ENCODE results near the gene ACOT7.

Gene ACOT7

DNA sequence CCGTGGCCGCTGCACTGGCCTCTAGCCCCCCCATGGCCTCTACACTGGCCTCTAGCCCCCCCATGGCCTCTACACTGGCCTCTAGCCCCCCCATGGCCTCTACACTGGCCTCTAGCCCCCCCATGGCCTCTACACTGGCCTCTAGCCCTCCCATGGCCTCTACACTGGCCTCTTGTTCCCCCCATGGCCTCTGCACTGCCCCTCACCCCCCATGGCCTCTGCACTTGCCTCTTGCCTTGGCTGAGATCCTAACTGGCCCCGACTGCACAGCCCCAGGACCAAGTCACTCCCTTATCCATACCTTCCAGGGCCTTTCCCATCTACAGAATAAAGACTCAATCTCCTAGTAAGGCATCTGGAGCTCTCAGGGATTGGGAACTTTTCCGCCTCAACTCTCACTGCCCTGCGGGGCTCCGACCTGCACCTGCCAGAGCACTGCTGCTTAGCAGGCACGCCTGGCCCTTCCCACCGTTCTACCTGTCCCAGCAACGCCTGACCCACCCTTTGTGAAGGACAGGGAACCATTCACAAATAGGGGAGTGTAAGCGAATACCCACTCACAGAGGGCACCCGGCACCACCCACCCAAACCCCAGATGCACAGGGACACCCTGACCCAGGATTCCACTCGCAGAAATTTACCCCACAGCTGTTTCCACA, 38.8 kb downstream of the ACOT7 start:
- Histone ChIP-seq H3K9me3 (ENCODE audit: low read depth, low read length) (no peaks in the 10 kb centered on the region), H3K4me3 (no peak overlapping the region), H3K36me3 (ENCODE audit: insufficient read depth, low read length) (no peaks in the 10 kb centered on the region), H3K27ac (no peak overlapping the region), H3K9ac (ENCODE audit: insufficient read length) (no peak overlapping the region)
- TF ChIP-seq POLR2AphosphoS5 (IDR thresholded peaks at IDR 0.05; ENCODE audit: borderline replicate concordance, low read depth, low read length) (no peak), FOXP2 (optimal IDR thresholded peaks at IDR 0.05; ENCODE audit: control extremely low read depth, extremely low read length, insufficient read depth) (no peak), EZH2 (IDR thresholded peaks at IDR 0.05) (no peak)
- no peak for DNase-seq (ENCODE audit: low read depth, low spot score)

DNA sequence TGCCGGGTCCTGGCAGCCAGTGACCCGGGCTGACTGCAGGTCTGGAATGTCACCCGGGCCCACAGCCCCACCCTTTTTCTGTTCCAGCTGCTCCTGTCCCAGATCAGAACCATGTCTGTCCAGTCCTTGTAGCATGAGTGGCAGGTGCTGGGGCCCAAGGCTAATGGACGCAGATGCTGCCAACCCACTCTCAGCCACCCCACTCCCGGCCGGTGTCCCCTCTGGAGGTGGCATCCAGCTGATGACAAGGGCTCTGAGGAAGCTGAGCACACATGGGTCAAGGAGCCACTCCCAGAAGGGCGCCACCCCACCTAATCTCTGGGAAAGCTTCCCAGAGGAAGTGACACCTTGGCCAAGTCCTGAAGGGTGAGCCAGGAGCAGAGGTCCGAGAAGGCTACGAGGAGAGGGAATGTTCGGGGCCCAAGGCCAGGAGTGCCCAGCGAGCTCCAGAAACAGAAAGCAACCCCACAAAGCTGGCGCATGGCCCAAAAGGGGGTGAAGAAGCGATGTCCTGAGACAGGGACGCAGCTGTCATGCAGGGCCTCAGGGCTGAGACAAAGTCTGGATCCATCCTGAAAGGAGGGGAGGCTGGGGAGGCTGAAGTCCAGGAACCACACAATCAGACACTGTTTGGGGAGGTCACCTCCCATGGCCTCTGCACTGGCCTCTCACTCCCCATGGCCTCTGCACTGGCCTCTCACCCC, 39.5 kb downstream of the ACOT7 start:
- no peaks in the 10 kb centered on the region for H3K36me3 ChIP-seq (ENCODE audit: insufficient read depth, low read length)
- DNase-seq (ENCODE audit: low read depth, low spot score), result no peak
- H3K9ac ChIP-seq (ENCODE audit: insufficient read length), result no peak overlapping the region
- H3K4me3 ChIP-seq, result no peak overlapping the region
- no peak overlapping the region for H3K27ac ChIP-seq
- TF ChIP-seq FOXP2 (optimal IDR thresholded peaks at IDR 0.05; ENCODE audit: control extremely low read depth, extremely low read length, insufficient read depth), result no peak
- TF ChIP-seq POLR2AphosphoS5 (IDR thresholded peaks at IDR 0.05; ENCODE audit: borderline replicate concordance, low read depth, low read length), result no peak
- no peak for TF ChIP-seq EZH2 (IDR thresholded peaks at IDR 0.05)
- H3K9me3 ChIP-seq (ENCODE audit: low read depth, low read length), result no peaks in the 10 kb centered on the region

DNA sequence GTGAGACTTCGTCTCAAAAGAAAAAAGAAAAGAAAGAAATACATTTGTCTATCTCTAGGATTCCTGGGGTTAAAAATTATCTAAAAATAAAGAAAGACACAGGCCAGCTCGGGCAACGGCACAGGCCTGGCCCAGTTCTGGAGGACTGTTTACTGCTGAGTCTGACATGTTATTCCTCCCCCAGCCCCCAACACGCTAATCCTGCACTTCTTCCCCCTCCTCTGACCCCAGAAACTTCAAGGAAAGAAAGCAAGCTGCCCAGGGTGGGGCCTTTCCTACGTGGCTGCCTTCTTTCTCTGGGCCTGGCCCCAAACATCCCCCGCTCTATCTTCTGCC, 40.0 kb downstream of the ACOT7 start:
- Histone ChIP-seq H3K9me3 (ENCODE audit: low read depth, low read length) (no peaks in the 10 kb centered on the region), H3K9ac (ENCODE audit: insufficient read length) (no peak overlapping the region), H3K36me3 (ENCODE audit: insufficient read depth, low read length) (no peaks in the 10 kb centered on the region), H3K4me3 (no peak overlapping the region), H3K27ac (no peak overlapping the region)
- DNase-seq (ENCODE audit: low read depth, low spot score), result no peak
- TF ChIP-seq POLR2AphosphoS5 (IDR thresholded peaks at IDR 0.05; ENCODE audit: borderline replicate concordance, low read depth, low read length), result no peak
- TF ChIP-seq EZH2 (IDR thresholded peaks at IDR 0.05), result no peak
- no peak for TF ChIP-seq FOXP2 (optimal IDR thresholded peaks at IDR 0.05; ENCODE audit: control extremely low read depth, extremely low read length, insufficient read depth)

DNA sequence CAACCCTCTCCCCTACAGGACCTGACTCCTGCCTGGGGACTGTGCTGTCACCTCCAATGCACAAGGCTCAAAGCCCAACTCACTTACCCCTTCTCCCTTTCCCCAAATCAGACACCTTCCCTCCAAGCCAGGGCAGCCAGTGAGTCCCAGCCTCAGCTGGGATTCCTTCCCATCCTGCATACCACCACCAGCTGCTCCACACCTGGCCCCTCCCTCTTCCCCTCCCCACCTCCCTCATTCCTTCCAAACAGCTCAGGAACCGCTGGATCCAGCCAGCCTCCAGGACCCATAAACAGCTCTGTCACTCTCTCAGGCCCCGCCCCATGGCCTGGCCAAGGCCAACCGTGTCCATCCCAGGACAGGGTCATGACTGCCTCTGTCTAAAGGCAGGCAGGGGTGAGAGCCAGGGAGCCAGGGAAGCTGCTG, 41.4 kb downstream of the ACOT7 start:
- H3K9me3 ChIP-seq (ENCODE audit: low read depth, low read length), result no peaks in the 10 kb centered on the region
- H3K27ac ChIP-seq, result no peak overlapping the region
- TF ChIP-seq EZH2 (IDR thresholded peaks at IDR 0.05), result no peak
- TF ChIP-seq POLR2AphosphoS5 (IDR thresholded peaks at IDR 0.05; ENCODE audit: borderline replicate concordance, low read depth, low read length), result no peak
- no peak for TF ChIP-seq FOXP2 (optimal IDR thresholded peaks at IDR 0.05; ENCODE audit: control extremely low read depth, extremely low read length, insufficient read depth)
- DNase-seq (ENCODE audit: low read depth, low spot score), result no peak
- H3K9ac ChIP-seq (ENCODE audit: insufficient read length), result no peak overlapping the region
- no peaks in the 10 kb centered on the region for H3K36me3 ChIP-seq (ENCODE audit: insufficient read depth, low read length)
- H3K4me3 ChIP-seq, result no peak overlapping the region

DNA sequence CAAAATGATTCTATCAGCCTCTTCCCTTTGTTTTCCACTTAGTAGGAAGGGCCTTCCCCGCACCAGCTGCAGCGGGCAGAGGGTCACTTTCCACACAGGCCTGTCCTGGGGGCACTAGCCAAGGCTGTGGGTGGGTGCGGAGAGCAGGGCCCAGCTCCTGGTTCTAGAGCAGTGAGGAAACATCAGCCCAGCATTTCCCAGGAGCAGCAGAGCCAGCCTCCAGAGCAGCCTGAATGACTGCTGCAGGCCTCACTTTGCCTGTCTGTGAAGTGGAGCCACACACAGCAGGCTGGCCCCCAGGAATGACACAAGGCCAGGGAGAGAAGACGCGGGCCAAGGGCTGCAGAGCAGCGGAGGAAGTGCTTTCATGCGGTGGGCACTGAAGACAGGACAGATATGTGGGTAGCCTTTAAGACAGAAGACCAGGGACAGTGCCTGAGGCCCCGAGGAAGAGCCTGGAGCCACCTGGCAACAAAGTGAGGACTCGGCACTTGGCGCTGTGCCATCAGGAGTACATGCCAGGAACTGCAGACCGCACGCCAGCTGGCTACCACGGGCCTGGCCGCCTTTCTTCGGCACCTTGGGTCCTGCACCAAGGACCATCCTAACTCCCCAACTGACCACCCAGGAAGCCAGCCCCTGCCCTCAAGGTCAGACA, 42.0 kb downstream of the ACOT7 start:
- no peak overlapping the region for H3K4me3 ChIP-seq
- H3K9ac ChIP-seq (ENCODE audit: insufficient read length), result no peak overlapping the region
- no peaks in the 10 kb centered on the region for H3K36me3 ChIP-seq (ENCODE audit: insufficient read depth, low read length)
- no peaks in the 10 kb centered on the region for H3K9me3 ChIP-seq (ENCODE audit: low read depth, low read length)
- DNase-seq (ENCODE audit: low read depth, low spot score), result no peak
- TF ChIP-seq FOXP2 (optimal IDR thresholded peaks at IDR 0.05; ENCODE audit: control extremely low read depth, extremely low read length, insufficient read depth), result no peak
- no peak for TF ChIP-seq EZH2 (IDR thresholded peaks at IDR 0.05)
- TF ChIP-seq POLR2AphosphoS5 (IDR thresholded peaks at IDR 0.05; ENCODE audit: borderline replicate concordance, low read depth, low read length), result no peak
- H3K27ac ChIP-seq, result no peak overlapping the region

DNA sequence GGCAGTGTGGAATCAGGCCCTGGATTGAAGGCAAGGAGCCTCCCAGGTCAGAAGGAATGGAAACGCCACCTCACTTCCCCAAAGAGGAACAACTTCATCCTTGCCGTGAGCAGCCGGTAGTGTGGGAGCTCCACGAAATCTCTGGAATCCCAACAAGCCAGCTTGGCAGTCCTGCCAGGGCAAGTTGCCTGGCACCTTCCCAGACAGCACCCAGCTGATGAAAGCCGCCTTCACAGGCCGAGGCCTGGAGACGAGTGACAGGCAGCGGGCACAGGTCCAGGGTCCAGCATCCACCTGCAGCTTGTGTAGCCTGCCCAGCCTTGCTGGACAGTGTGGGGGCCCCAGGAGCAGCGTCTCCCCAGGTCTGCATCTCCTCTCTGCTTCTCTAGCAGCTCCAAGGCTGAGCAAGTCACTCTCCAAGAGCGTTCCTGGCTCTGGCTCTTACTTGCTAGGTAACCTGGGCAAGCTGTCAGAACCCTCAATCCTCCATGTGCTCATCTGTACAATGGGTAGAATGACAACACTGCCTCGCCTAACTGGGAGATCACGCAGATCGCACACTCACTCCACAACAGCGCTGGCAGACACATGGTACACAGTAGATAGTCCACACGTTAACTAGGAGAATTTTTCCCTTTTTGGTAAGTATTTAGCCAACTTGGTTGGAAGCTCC, 43.0 kb downstream of the ACOT7 start:
- no peaks in the 10 kb centered on the region for H3K36me3 ChIP-seq (ENCODE audit: insufficient read depth, low read length)
- H3K4me3 ChIP-seq, result no peak overlapping the region
- no peak overlapping the region for H3K27ac ChIP-seq
- H3K9ac ChIP-seq (ENCODE audit: insufficient read length), result no peak overlapping the region
- TF ChIP-seq EZH2 (IDR thresholded peaks at IDR 0.05) (no peak), FOXP2 (optimal IDR thresholded peaks at IDR 0.05; ENCODE audit: control extremely low read depth, extremely low read length, insufficient read depth) (no peak), POLR2AphosphoS5 (IDR thresholded peaks at IDR 0.05; ENCODE audit: borderline replicate concordance, low read depth, low read length) (no peak)
- H3K9me3 ChIP-seq (ENCODE audit: low read depth, low read length), result no peaks in the 10 kb centered on the region
- DNase-seq (ENCODE audit: low read depth, low spot score), result no peak

DNA sequence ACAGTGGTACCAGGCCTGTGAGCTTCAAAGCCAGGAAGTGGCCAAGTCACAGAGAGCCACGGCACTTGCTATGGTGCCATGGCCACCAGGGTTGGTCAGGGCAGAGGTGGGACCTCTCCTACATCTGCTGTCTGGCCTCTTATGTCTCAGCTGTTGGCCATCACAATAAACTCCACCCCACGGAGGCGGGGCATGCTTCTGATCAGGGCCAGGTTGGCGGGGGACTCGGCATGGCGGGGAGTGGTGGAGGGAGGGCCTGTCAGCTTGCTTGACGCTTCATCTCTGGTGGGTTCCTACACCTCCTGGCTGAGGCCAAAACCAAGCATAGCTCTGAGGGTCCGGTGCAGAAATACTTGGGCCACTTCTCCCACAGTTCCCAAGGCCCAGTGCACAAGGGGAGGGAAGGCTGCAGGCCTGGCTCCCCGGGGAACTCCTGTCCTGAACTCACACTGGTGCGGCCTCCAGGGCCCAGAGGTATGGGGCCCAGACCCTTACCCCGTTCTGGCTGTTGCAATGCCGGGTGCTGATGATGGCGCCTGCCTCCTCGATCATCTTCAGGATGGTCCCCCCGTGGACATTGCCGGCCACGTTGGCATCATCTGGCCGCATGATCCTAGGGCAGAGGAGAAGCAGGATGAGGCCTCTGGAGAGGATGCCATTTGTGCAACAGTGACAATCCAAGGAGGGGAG, 44.2 kb downstream of the ACOT7 start:
- DNase-seq (ENCODE audit: low read depth, low spot score), result no peak
- Histone ChIP-seq H3K9ac (ENCODE audit: insufficient read length) (no peak overlapping the region), H3K36me3 (ENCODE audit: insufficient read depth, low read length) (no peaks in the 10 kb centered on the region), H3K9me3 (ENCODE audit: low read depth, low read length) (no peaks in the 10 kb centered on the region), H3K27ac (no peak overlapping the region), H3K4me3 (no peak overlapping the region)
- TF ChIP-seq POLR2AphosphoS5 (IDR thresholded peaks at IDR 0.05; ENCODE audit: borderline replicate concordance, low read depth, low read length) (no peak), FOXP2 (optimal IDR thresholded peaks at IDR 0.05; ENCODE audit: control extremely low read depth, extremely low read length, insufficient read depth) (no peak), EZH2 (IDR thresholded peaks at IDR 0.05) (no peak)
